Activated T-cell treated with anti-CD3 and anti-CD28 coated beads for 48 hours (primary cell): ENCODE data around the gene CFB.
"Not testable (repeated sequence)": the region's sequence is repeated elsewhere in the genome, so short reads cannot be mapped to it uniquely, and the experiment has no call there.

Experiments used
- DNase-seq: peaks from one replicate; pipeline ENCODE4 v3.0.0-alpha.2; 2020; ENCODE audit warnings: low read depth

CFB gene

DNA sequence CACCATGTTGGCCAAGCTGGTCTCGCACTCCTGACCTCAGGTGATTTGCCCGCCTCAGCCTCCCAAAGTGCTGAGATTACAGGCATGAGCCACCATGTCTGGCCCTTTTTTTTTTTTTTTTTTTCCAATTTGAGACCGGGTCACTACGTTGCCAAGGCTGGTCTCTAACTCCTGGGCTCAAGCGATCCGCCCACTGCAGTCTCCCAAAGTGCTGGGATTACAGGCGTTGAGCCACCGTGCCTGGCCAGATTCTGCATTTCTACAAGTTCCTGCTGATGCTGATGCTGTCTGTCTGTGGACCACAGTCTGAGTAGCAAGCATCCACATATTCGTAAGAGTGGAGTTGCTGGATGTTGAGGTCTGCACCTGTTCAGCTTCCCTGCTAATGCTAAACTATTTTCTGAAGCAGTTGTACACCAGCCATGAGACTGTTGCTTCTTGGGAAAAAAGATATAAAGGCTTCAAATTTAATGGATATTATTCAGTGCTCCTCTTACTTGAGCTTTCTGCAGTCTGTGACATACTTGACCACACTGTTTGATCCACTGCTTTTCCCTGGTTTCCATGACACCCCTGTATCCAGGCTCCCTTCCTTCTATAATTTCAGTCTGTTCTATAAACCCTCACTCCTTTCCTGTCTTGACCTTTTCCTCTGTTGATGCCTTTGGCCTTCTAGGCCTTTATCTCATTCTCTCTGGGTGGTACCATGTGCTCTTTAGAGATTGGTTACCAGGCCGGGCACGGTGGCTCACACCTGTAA lies 33.9 kb upstream of the CFB start:
- no peak for DNase-seq

DNA sequence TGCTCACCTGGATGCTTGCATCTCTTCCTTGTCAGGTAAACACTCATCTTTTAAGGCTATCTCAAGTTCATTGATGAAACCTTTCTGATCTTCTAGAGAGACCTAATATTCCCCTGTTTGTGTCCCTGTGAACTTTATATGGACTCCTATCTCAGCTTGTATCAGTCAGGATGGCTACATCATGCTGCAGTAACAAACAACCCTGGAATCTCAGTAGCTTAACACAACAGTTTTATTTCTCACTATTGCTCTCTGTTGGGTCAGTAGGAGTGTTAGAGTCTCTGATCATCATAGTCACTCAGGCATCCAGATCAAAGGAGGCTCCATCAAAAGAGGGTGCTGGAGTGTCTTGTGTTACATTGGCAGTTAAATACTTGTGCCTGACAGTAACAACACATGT lies 30.5 kb upstream of the CFB start:
- no peak for DNase-seq

- no peak for DNase-seq
These were observed 30.1 kb upstream of the CFB start for GRCh38 chr6:31915756-31916155.

DNA sequence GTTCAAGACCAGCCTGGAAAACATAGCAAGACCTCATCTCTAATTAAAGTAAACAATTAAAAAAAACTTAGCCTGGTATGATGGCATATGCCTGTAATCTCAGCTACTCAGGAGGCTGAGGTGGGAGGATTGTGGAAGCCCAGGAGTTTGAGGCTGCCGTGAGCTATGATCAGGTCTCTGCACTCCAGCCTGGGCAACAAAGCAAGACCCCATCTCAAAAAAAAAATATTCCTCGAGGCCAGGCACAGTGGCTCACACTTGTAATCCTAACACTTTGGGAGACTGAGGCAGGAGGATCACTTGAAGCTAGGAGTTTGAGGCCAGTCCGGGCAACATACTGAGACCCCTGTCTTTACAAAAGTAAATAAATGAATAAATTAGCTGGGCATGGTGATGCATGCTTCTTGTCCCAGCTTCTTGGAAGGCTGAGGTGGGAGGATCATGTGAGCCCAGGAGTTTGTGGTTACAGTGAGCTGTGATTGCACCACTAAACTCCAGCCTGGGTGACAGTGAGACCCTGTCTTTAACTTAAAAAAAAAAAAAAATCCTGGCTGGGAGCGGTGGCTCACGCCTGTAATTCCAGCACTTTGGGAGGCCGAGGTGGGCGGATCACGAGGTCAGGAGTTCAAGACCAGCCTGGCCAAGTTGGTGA lies 27.7 kb upstream of the CFB start:
- DNase-seq: no peak

- no peak for DNase-seq
These were observed 26.1 kb upstream of the CFB start for GRCh38 chr6:31919624-31920303.

DNA sequence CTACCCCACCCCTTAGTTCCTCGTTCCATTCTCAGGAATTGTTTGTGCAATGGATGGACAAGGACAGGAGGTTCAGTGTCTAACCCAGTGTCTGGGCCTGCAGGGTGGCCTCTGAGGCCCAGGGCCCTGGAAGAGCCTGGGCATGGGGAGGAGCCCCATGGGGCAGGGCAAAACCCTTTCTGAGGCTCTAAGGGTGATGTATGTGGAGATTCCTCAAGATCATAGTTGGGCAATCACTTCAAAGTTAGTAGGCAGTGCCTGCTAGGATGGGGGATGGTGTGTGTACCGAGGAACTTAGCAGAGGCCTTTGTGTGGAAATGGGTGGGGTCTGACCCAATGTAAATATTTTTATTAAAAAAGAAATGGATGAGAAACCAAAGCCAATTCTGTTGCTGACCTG lies 25.1 kb upstream of the CFB start:
- DNase-seq: no peak

DNA sequence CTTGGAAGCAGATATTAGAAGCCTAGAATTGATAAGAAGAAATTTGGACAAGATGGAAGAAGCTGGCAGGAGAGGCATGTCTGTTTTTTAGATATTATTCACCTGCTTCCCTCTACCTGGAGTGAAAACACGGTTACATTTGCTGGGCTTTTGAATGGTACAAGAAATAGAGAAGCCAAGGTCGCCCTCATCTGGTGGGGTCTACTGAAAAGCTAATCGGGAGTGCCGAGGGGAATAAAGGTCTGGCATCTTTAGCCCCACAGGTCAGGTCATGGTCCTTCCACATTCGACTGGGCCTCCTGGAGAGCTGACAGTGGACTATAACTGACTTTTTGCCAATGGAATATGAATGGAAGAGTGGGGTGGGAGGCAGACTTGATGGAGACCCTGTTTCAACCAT lies 23.0 kb upstream of the CFB start:
- DNase-seq: no peak

- no peak for DNase-seq
These were observed 18.5 kb upstream of the CFB start, which contains the start of gene C2 for GRCh38 chr6:31927242-31927862. Gene C2, plus strand, starts transcription at chr6:31927717. Its CDS starts 36 bp downstream, at chr6:31927753.

DNA sequence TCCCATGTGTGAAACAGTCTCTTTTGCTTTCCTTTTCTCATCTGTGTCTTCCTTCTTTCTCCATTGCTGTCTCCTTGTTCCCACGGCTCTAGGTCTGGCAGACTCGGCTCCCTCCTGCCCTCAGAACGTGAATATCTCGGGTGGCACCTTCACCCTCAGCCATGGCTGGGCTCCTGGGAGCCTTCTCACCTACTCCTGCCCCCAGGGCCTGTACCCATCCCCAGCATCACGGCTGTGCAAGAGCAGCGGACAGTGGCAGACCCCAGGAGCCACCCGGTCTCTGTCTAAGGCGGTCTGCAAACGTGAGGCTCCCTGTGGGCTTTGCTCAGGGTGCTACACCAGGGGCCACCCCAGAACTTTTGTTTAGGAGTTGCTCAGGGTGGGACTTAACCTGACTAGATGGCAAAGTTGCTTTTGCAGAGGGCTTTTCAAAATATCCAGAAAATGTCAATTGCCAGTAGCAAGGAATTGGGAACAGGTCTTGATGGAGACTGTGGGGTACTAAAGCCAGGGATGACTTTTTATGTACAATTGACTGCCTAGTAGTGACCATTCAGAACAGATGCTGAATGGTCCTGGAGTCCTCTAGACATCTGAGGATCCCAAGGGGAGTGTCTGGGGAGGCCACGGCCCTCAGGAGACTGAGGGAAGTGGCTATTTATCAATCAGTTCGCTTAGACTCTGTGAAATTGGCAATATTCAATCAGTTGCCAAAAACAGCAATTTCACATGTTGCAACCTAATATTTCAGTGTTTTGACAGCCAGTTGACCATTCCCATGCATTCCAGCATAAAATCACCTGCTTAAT lies 17.8 kb upstream of the CFB start:
- DNase-seq: no peak

GRCh38 chr6:31928672-31928939 lies 17.3 kb upstream of the CFB start:
- DNase-seq: no peak

- DNase-seq: no peak
These were observed 14.9 kb upstream of the CFB start for GRCh38 chr6:31930962-31931361.

- DNase-seq: not testable (repeated sequence)
These were observed 13.8 kb upstream of the CFB start for GRCh38 chr6:31932137-31932536.

DNA sequence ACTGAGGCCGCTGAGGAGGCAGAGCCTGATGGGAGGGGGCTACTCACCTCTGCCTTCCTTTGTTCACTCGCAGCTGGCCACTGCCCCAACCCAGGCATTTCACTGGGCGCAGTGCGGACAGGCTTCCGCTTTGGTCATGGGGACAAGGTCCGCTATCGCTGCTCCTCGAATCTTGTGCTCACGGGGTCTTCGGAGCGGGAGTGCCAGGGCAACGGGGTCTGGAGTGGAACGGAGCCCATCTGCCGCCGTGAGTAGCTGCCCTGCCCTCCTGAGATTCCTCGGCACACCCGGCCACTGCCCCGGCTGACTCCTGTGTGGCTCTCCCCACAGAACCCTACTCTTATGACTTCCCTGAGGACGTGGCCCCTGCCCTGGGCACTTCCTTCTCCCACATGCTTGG lies 12.4 kb upstream of the CFB start:
- DNase-seq: no peak

GRCh38 chr6:31935021-31935420 lies 10.9 kb upstream of the CFB start:
- DNase-seq: no peak

DNA sequence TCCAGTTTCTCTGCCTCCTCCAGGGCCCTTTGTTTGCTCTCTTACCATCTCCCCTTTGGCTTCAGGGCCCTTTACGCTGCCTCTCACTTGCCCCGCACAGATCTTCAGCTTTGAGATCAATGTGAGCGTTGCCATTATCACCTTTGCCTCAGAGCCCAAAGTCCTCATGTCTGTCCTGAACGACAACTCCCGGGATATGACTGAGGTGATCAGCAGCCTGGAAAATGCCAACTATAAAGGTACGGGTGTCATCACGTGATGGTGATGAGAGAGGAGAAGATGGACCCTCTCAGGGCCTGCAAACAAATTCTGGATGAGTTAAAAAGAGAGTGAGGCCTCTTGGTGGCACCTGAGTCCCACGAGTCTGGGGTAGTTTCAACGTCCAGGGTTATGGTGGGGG lies 10.1 kb upstream of the CFB start:
- DNase-seq: no peak

GRCh38 chr6:31940256-31940664 lies 5.6 kb upstream of the CFB start:
- no peak for DNase-seq

DNA sequence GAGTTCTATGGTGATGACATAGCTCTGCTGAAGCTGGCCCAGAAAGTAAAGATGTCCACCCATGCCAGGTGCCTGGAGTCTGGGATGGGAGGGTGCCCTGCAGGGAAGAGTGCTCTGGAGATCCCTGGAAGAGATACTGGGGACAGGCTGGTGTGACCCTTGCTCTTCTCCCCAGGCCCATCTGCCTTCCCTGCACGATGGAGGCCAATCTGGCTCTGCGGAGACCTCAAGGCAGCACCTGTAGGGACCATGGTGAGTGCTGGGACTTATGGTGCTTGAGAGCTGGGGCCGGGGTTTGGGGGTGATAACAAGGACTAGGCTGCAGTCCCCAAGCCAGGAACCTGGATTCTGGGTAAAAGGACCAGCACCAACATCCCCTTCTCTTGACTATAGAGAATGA lies 2.2 kb upstream of the CFB start:
- no peak for DNase-seq

DNA sequence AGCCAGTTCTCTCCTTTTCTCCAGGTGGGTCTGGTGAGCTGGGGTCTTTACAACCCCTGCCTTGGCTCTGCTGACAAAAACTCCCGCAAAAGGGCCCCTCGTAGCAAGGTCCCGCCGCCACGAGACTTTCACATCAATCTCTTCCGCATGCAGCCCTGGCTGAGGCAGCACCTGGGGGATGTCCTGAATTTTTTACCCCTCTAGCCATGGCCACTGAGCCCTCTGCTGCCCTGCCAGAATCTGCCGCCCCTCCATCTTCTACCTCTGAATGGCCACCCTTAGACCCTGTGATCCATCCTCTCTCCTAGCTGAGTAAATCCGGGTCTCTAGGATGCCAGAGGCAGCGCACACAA lies 765 bp upstream of the CFB start:
- no peak for DNase-seq

- no peak for DNase-seq
These were observed 533 bp downstream of the CFB start for GRCh38 chr6:31946370-31946885.

- DNase-seq: no peak
These were observed 1.3 kb downstream of the CFB start for GRCh38 chr6:31947070-31947675.

DNA sequence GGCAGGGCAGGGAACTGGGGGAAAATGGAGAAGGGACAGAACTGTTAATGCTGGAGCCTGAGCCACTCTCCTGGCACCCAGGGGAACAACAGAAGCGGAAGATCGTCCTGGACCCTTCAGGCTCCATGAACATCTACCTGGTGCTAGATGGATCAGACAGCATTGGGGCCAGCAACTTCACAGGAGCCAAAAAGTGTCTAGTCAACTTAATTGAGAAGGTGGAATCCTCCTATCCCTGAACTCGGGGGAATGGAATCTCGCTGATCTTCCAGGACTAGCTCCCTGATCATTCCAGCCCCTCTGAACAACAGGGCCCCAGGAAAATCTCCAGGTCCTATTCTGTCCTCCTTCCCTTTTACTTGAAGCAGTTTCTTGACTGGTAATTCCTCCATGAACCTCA lies 2.0 kb downstream of the CFB start:
- no peak for DNase-seq

DNA sequence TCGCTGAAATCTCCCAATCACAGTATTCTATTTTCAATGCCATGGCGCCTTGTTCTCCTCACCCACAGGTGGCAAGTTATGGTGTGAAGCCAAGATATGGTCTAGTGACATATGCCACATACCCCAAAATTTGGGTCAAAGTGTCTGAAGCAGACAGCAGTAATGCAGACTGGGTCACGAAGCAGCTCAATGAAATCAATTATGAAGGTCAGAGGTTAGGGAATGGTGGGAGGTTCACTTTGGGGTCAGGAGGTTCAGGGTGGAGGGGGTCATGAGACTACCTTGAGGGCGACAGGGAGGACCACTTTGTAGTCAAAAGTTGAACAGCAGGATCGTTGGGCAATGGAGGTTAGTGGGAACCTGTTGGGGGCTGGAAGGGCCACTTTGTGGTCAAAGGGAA lies 2.4 kb downstream of the CFB start:
- DNase-seq: no peak
